ENCODE data around the gene LIX1. TPM values are rescaled to one million over a fixed set of nuclear protein-coding genes. Genes with fewer than 3 reads are reported as not detected.

LIX1 gene
- total and polyA plus RNA-seq, 2 of the 8 experiments (the other 6 are each of a cell fraction or from before 2014, with no cell fraction given): 0.26 to 0.45 TPM

DNA sequence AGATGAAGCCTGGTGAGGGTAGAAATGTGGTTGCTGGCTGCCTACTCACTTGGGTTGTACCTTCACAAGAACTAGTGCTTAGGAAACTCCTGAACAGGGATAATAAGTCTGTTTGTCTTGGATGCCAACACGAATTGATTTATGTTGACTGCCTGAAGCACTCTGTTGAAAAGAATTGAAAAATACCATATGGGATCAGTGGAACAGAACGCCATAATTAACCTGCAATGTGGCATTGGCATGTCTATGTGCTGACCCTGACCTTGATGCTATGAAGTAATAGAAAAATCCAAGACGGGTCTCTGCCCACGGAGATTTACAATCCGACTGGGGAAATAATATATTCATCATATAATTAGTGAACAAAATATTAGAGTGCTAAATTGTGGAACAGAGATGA is 10.5 kb downstream of the LIX1 start:
- Histone ChIP-seq H3K18ac (ENCODE audit: extremely low read depth, low read length) (no peak overlapping the region), H3K4me3 (ENCODE audit: extremely low read depth in 1 of 4, insufficient read depth in 2 of 4, low read depth in 3 of 4, low read length in 4 of 4) (no peak overlapping the region), H2AK5ac (ENCODE audit: low read depth, low read length) (no peak overlapping the region), H3K27ac (ENCODE audit: low read depth, low read length) (no peak overlapping the region), H2AFZ (ENCODE audit: low read length) (no peak overlapping the region), H3K23me2 (ENCODE audit: low read depth, low read length) (no peaks in the 10 kb centered on the region; the same call in 1 of the 2 replicates), H3K9me3 (ENCODE audit: insufficient read depth in 2 of 2, low read depth in 1 of 2, low read length in 1 of 2) (no peaks in the 10 kb centered on the region), H4K20me1 (replicated peaks in 1 of 2; ENCODE audit: control insufficient read depth in 1 of 2, insufficient read depth in 2 of 2, low read length in 2 of 2) (no peaks in the 10 kb centered on the region), H3K4ac (replicated peaks; ENCODE audit: insufficient read length, low read depth, low read length) (no peak overlapping the region), H3K4me1 (replicated peaks in 1 of 4; ENCODE audit: control insufficient read depth in 3 of 4, insufficient read depth in 4 of 4, low read length in 3 of 4) (peaks cover 0 to 10% (median 6%) of the 10 kb centered on the region in 4 experiments; a peak in 2 of 7 replicates), H2BK12ac (ENCODE audit: low read depth, low read length) (no peak overlapping the region), H2BK120ac (replicated peaks; ENCODE audit: low read depth, low read length) (no peak overlapping the region), H4K5ac (ENCODE audit: insufficient read length, low read depth, low read length) (no peak overlapping the region), H2BK5ac (ENCODE audit: low read depth, low read length) (no peak overlapping the region), H3K79me2 (ENCODE audit: control insufficient read depth in 1 of 2, insufficient read depth in 2 of 2, low read length in 2 of 2) (no peaks in the 10 kb centered on the region), H4K91ac (replicated peaks; ENCODE audit: insufficient read length, low read length) (no peak overlapping the region), H3K79me1 (ENCODE audit: low read depth, low read length) (no peaks in the 10 kb centered on the region), H2BK20ac (ENCODE audit: low read length) (no peak overlapping the region), H3K4me2 (ENCODE audit: insufficient read depth in 1 of 2, low read depth in 2 of 2, low read length in 2 of 2) (no peak overlapping the region), H2BK15ac (ENCODE audit: low read length) (no peak overlapping the region), H3K23ac (ENCODE audit: insufficient read length) (no peak overlapping the region), H3K9ac (replicated peaks in 1 of 4; ENCODE audit: extremely low read depth in 1 of 4, low read depth in 3 of 4, low read length in 3 of 4) (no peak overlapping the region), H3K27me3 (replicated peaks in 1 of 4; ENCODE audit: control insufficient read depth in 3 of 4, extremely low read depth in 1 of 4, insufficient read depth in 3 of 4, low read length in 3 of 4) (no peaks in the 10 kb centered on the region), H4K8ac (ENCODE audit: extremely low read depth, insufficient read depth, low read length) (no peak overlapping the region), H3K14ac (ENCODE audit: insufficient read length) (no peak overlapping the region), H3K56ac (replicated peaks; ENCODE audit: insufficient read length, low read depth, low read length) (no peak overlapping the region), H3K36me3 (ENCODE audit: control insufficient read depth in 2 of 4, insufficient read depth in 4 of 4, low read length in 3 of 4) (no peaks in the 10 kb centered on the region; a peak in 1 of 8 replicates)
- WGBS, 2 experiments (ENCODE audit: extremely low coverage in 1 of 2, insufficient coverage in 1 of 2, insufficient read length in 1 of 2, insufficient replicate concordance in 2 of 2, low coverage in 1 of 2, low lambda C conversion rate in 2 of 2, missing lambda C conversion rate in 1 of 2): 80% methylated on average over 5 of the region's 5 CpGs; no CpG with 5 or more reads in 1 of the 2 experiments
- no peak for FAIRE-seq
- no peak for DNase-seq (ENCODE audit: low read depth in 1 of 2, low spot score in 2 of 2)
- ChIA-PET POLR2A (ENCODE audit: partially characterized antibody) (no interaction called here), CTCF (ENCODE audit: partially characterized antibody) (interaction anchor here (1.0 to 3.1 kb wide), 4 partner anchors 9 to 88 kb away, joined by 3 to 13 read pairs (median 5); partner anchors contain the start of gene LIX1)
